GM19324 (cell line): ENCODE measurements around the gene CHRFAM7A.
"Not testable (repeated sequence)": the region's sequence is repeated elsewhere in the genome, so short reads cannot be mapped to it uniquely, and the experiment has no call there.

Experiments used
- ATAC-seq: cut with Tn5 transposase; IDR thresholded peaks from one replicate; pipeline ENCODE4 v1.9.1; 2021; ENCODE audit warnings: mild to moderate bottlenecking, moderate library complexity; ENCODE audit not compliant: unreplicated experiment, low FRiP score

The CHRFAM7A gene

GRCh38 chr15:30392766-30393663 is at the start of gene CHRFAM7A:
Gene CHRFAM7A, minus strand, starts transcription at chr15:30393540. Its CDS starts 10,189 bp downstream, at chr15:30383351.
- not testable (repeated sequence) for ATAC-seq

GRCh38 chr15:30438348-30438747 is 45.0 kb upstream of the CHRFAM7A start:
- not testable (repeated sequence) for ATAC-seq

GRCh38 chr15:30435878-30436277 is 42.5 kb upstream of the CHRFAM7A start:
- not testable (repeated sequence) for ATAC-seq

- ATAC-seq: not testable (repeated sequence)
Observed at GRCh38 chr15:30420723-30421122, 27.4 kb upstream of the CHRFAM7A start.

- not testable (repeated sequence) for ATAC-seq
Observed at GRCh38 chr15:30414160-30414559, 20.8 kb upstream of the CHRFAM7A start, which contains the start of gene GOLGA8R. Gene GOLGA8R, minus strand, starts transcription at chr15:30414260. Its CDS starts 98 bp downstream, at chr15:30414162.

- ATAC-seq: not testable (repeated sequence)
Observed at GRCh38 chr15:30407636-30408035, 14.3 kb upstream of the CHRFAM7A start.

GRCh38 chr15:30398988-30399387 is 5.6 kb upstream of the CHRFAM7A start:
- not testable (repeated sequence) for ATAC-seq

- ATAC-seq: not testable (repeated sequence)
Observed at GRCh38 chr15:30393664-30393991, 288 bp upstream of the CHRFAM7A start.

GRCh38 chr15:30386318-30386887 is 6.9 kb downstream of the CHRFAM7A start:
- ATAC-seq: not testable (repeated sequence)

- not testable (repeated sequence) for ATAC-seq
Observed at GRCh38 chr15:30377082-30377413, 16.3 kb downstream of the CHRFAM7A start.

GRCh38 chr15:30376375-30377081 is 16.8 kb downstream of the CHRFAM7A start:
- not testable (repeated sequence) for ATAC-seq

GRCh38 chr15:30375872-30376271 is 17.5 kb downstream of the CHRFAM7A start:
- ATAC-seq: not testable (repeated sequence)

GRCh38 chr15:30374862-30375261 is 18.5 kb downstream of the CHRFAM7A start:
- not testable (repeated sequence) for ATAC-seq

- not testable (repeated sequence) for ATAC-seq
Observed at GRCh38 chr15:30368271-30368670, 25.1 kb downstream of the CHRFAM7A start.

- not testable (repeated sequence) for ATAC-seq
Observed at GRCh38 chr15:30367246-30367645, 26.1 kb downstream of the CHRFAM7A start.

GRCh38 chr15:30361404-30361803 is 31.9 kb downstream of the CHRFAM7A start:
- not testable (repeated sequence) for ATAC-seq

- not testable (repeated sequence) for ATAC-seq
Observed at GRCh38 chr15:30360990-30361389, 32.4 kb downstream of the CHRFAM7A start.

GRCh38 chr15:30355043-30355442 is 38.3 kb downstream of the CHRFAM7A start:
- not testable (repeated sequence) for ATAC-seq

- not testable (repeated sequence) for ATAC-seq
Observed at GRCh38 chr15:30349803-30350202, 43.5 kb downstream of the CHRFAM7A start.

GRCh38 chr15:30336584-30336983 is 56.8 kb downstream of the CHRFAM7A start:
- not testable (repeated sequence) for ATAC-seq

- not testable (repeated sequence) for ATAC-seq
Observed at GRCh38 chr15:30334152-30334551, 59.2 kb downstream of the CHRFAM7A start.
